K562 (cell line): ENCODE data around the gene PSAP. TPM values are rescaled to one million over a fixed set of nuclear protein-coding genes. Genes with fewer than 3 reads are reported as not detected.

Experiments used
- BACH1 ChIP-seq: fragments of 200-800 bp; sonication (Bioruptor generic); IDR thresholded peaks from 2 replicates; pipeline ENCODE4 v1.6.1; 2016; ENCODE audit warnings: missing genetic modification characterization, missing compliant biosample characterization
- CREM ChIP-seq: IDR thresholded peaks from 2 replicates; pipeline ENCODE4 v1.6.1; 2014; ENCODE audit warnings: antibody characterized with exemption, low read depth
- EZH2 ChIP-seq: IDR thresholded peaks from 2 replicates; pipeline ENCODE4 v1.6.1; 2012; ENCODE audit warnings: low read depth, mild to moderate bottlenecking, inconsistent platforms, low read length, borderline replicate concordance
- ID3 ChIP-seq, 2 experiments: fragments of 250-450 bp in 1 of 2; fragments of 450-650 bp in 1 of 2; sonication (Bioruptor Pico) in 1 of 2; IDR thresholded peaks; 2 replicates each; pipeline versions ENCODE4 v1.6.1 to v1.8.0; 2016 to 2021; ENCODE audit warnings: mild to moderate bottlenecking in 2 of 2, moderate library complexity in 2 of 2, missing compliant biosample characterization in 1 of 2, missing genetic modification characterization in 1 of 2
- POLR2B ChIP-seq: fragments of 450-650 bp; IDR thresholded peaks from 2 replicates; pipeline ENCODE4 v1.6.1; 2018; ENCODE audit warnings: low read depth; ENCODE audit not compliant: partially characterized antibody
- RBFOX2 ChIP-seq: fragments of 200-400 bp; formaldehyde crosslinking; IDR thresholded peaks from 2 replicates; pipeline ENCODE4 v1.6.1; 2017; ENCODE audit warnings: low read depth, mild to moderate bottlenecking, low read length, moderate library complexity
- RBM39 ChIP-seq: fragments of 200-400 bp; formaldehyde crosslinking; optimal IDR thresholded peaks from 2 replicates; pipeline ENCODE3; 2018; ENCODE audit warnings: low read depth, low read length
- REST ChIP-seq, 2 experiments: fragments of 450-650 bp; formaldehyde crosslinking in 1 of 2; IDR thresholded peaks; 2 replicates each; pipeline versions ENCODE4 v1.4.0 to v1.6.1; 2014 to 2020; ENCODE audit warnings: mild to moderate bottlenecking in 2 of 2, borderline replicate concordance in 1 of 2, low read depth in 1 of 2
- TCF7L2 ChIP-seq: fragments of 150-350 bp; IDR thresholded peaks from 2 replicates; pipeline ENCODE4 v1.6.1; 2016; ENCODE audit warnings: low read depth, mild to moderate bottlenecking, low read length, moderate library complexity
- ZBTB11 ChIP-seq, 3 experiments: fragments of 200-800 bp in 1 of 3; fragments of 250-450 bp in 1 of 3; fragments of 450-650 bp in 1 of 3; sonication (Bioruptor Pico) in 1 of 3; sonication (Bioruptor generic) in 1 of 3; formaldehyde crosslinking in 1 of 3; IDR thresholded peaks; 2 replicates each; pipeline versions ENCODE4 v1.6.1 to v1.8.0; 2016 to 2022; ENCODE audit warnings: mild to moderate bottlenecking in 2 of 3, missing genetic modification characterization in 2 of 3, missing compliant biosample characterization in 1 of 3, moderate library complexity in 1 of 3
- ZNF134 ChIP-seq: fragments of 250-450 bp; sonication (Bioruptor Pico); conservative IDR thresholded peaks from 2 replicates; pipeline ENCODE4 v1.4.0; 2020
- ZNF174 ChIP-seq: fragments of 250-450 bp; sonication (Bioruptor Pico); IDR thresholded peaks from 2 replicates; pipeline ENCODE4 v1.4.0; 2020; ENCODE audit warnings: mild to moderate bottlenecking
- ZNF282 ChIP-seq: sonication (generic); formaldehyde crosslinking; IDR thresholded peaks from 2 replicates; pipeline ENCODE4 v1.8.1; 2023; ENCODE audit warnings: missing genetic modification reagents
- polyA plus RNA-seq, 8 experiments: library from polyadenylated mRNA; depleted of rRNA in 4 of 8; stranded (reverse) in 5 of 8; unstranded in 3 of 8; fragments of >200 nt; fragmentation: Nextera tagmentation in 2 of 8; fragmentation: Illumina TruSeq in 1 of 8; extraction: Ambion mirVana in 2 of 8; extraction: Trizol in 1 of 8; gene quantifications; 2 replicates each; pipeline versions ENCODE4 v1.2.1 to v1.2.3, GENCODE V29; 2011 to 2014; ENCODE audit warnings: inconsistent platforms in 1 of 8, missing spikeins in 1 of 8
- total RNA-seq, 7 experiments: library from RNA; depleted of rRNA in 6 of 7; stranded (reverse); fragments of >200 nt in 6 of 7; fragmentation: Illumina TruSeq in 2 of 7; extraction: Trizol in 2 of 7; gene quantifications; 2 replicates each; pipeline versions ENCODE4 v1.2.1 to v1.2.3, GENCODE V29; 2011 to 2021; ENCODE audit warnings: low replicate concordance in 1 of 7

PSAP gene
- total and polyA plus RNA-seq, 9 of the 15 experiments (the other 6 are each of a cell fraction or from before 2014, with no cell fraction given) = 245 to 700 (median 429) TPM

- TF ChIP-seq POLR2B (no peak), ZNF134 (CRISPR knock-in tag) (no peak), REST (IDR thresholded peaks at IDR 0.05; ENCODE audit: borderline replicate concordance) (0 out of 2 replicates have a peak, but pooled peaks have one; percentile 17), REST (CRISPR knock-in tag; IDR thresholded peaks at IDR 0.05; ENCODE audit: low read depth) (no peak), ZNF174 (no peak), RBM39 (no peak), RBFOX2 (no peak), CREM (no peak), ID3 (CRISPR knock-in tag; IDR thresholded peaks at IDR 0.05) (no peak), ID3 (tag; IDR thresholded peaks at IDR 0.05) (no peak), ZBTB11 (CRISPR knock-in tag; IDR thresholded peaks at IDR 0.05) (no peak), EZH2 (no peak), BACH1 (no peak), TCF7L2 (no peak), ZNF282 (CRISPR knock-in tag) (0 out of 2 replicates have a peak, but pooled peaks have one; percentile 33)
Observed at GRCh38 chr10:71857934-71858890, 7.2 kb upstream of the PSAP start (continued).
